ENCODE results near the gene PHF12. TPM values are rescaled to one million over a fixed set of nuclear protein-coding genes. Genes with fewer than 3 reads are reported as not detected.

The PHF12 gene
- total and polyA plus RNA-seq, 2 of the 13 experiments (the other 11 are each of a cell fraction or from before 2014, with no cell fraction given): 9.8 to 17.1 TPM

DNA sequence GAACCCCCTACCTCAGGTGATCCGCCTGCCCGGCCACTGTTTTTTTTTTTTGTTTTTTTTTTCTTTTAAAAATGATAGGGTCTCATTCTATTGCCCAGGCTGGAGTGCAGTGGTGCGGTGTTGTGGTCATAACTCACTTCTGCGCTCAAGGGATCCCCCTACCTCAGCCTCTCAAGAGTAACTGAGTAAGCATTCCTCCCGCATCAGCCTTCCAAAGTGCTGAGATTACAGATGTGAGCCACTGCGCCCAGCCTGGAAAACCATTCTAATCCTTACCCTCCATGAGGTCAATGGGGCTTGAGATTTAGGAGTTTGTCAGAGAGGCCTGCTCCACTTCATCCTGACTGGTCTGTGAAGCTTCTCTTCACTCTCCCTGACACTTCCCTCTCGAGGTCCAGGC is 84.0 kb downstream of the PHF12 start:
- DNase-seq (ENCODE audit: low spot score) (no peak), FAIRE-seq (no peak), ATAC-seq (no peak)
- peak overlapping the region; percentile 19 for H2AFZ ChIP-seq (ENCODE audit: low read length)
- TF ChIP-seq CHD4 (IDR thresholded peaks at IDR 0.05; ENCODE audit: borderline replicate concordance, low read length): no peak
- no peak for TF ChIP-seq SMARCE1 (IDR thresholded peaks at IDR 0.05; ENCODE audit: borderline replicate concordance)
- TF ChIP-seq GTF2F1 (IDR thresholded peaks at IDR 0.05; ENCODE audit: low read length): no peak
- TF ChIP-seq, protein P1, sequence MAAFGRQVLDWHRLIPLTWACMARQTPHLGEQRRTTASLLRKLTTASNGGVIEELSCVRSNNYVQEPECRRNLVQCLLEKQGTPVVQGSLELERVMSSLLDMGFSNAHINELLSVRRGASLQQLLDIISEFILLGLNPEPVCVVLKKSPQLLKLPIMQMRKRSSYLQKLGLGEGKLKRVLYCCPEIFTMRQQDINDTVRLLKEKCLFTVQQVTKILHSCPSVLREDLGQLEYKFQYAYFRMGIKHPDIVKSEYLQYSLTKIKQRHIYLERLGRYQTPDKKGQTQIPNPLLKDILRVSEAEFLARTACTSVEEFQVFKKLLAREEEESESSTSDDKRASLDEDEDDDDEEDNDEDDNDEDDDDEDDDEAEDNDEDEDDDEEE (CRISPR knock-in tag; IDR thresholded peaks at IDR 0.05): no peak
- TF ChIP-seq CC2D1A (CRISPR knock-in tag; IDR thresholded peaks at IDR 0.05): no peak
- no peak for TF ChIP-seq ZNF703 (CRISPR knock-in tag; IDR thresholded peaks at IDR 0.05; ENCODE audit: borderline replicate concordance)
- no peak for TF ChIP-seq HOXA7 (CRISPR knock-in tag; IDR thresholded peaks at IDR 0.05)
- no peak for TF ChIP-seq IRX3 (CRISPR knock-in tag; IDR thresholded peaks at IDR 0.05; ENCODE audit: borderline replicate concordance, low read depth)
- TF ChIP-seq ZNF652 (CRISPR knock-in tag; IDR thresholded peaks at IDR 0.05; ENCODE audit: borderline replicate concordance, low read depth): no peak
- TF ChIP-seq SMAD3 (CRISPR knock-in tag; IDR thresholded peaks at IDR 0.05): no peak
- TF ChIP-seq MTA1 (CRISPR knock-in tag; IDR thresholded peaks at IDR 0.05; ENCODE audit: borderline replicate concordance): no peak
- TF ChIP-seq ZNF790 (CRISPR knock-in tag; IDR thresholded peaks at IDR 0.05; ENCODE audit: borderline replicate concordance): no peak
- TF ChIP-seq, protein P2, sequence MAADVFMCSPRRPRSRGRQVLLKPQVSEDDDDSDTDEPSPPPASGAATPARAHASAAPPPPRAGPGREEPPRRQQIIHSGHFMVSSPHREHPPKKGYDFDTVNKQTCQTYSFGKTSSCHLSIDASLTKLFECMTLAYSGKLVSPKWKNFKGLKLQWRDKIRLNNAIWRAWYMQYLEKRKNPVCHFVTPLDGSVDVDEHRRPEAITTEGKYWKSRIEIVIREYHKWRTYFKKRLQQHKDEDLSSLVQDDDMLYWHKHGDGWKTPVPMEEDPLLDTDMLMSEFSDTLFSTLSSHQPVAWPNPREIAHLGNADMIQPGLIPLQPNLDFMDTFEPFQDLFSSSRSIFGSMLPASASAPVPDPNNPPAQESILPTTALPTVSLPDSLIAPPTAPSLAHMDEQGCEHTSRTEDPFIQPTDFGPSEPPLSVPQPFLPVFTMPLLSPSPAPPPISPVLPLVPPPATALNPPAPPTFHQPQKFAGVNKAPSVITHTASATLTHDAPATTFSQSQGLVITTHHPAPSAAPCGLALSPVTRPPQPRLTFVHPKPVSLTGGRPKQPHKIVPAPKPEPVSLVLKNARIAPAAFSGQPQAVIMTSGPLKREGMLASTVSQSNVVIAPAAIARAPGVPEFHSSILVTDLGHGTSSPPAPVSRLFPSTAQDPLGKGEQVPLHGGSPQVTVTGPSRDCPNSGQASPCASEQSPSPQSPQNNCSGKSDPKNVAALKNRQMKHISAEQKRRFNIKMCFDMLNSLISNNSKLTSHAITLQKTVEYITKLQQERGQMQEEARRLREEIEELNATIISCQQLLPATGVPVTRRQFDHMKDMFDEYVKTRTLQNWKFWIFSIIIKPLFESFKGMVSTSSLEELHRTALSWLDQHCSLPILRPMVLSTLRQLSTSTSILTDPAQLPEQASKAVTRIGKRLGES (CRISPR knock-in tag; IDR thresholded peaks at IDR 0.05; ENCODE audit: borderline replicate concordance): no peak
- no peak for TF ChIP-seq ZNF274 (CRISPR knock-in tag; IDR thresholded peaks at IDR 0.05)
- TF ChIP-seq MXI1 (IDR thresholded peaks at IDR 0.05; ENCODE audit: borderline replicate concordance, low read depth, low read length): no peak
- TF ChIP-seq MYNN (CRISPR knock-in tag; IDR thresholded peaks at IDR 0.05; ENCODE audit: low read depth): no peak
- TF ChIP-seq ZNF883 (CRISPR knock-in tag; IDR thresholded peaks at IDR 0.05; ENCODE audit: not compliant biosample characterization): no peak
- no peak for TF ChIP-seq ZNF550 (CRISPR knock-in tag; IDR thresholded peaks at IDR 0.05; ENCODE audit: borderline replicate concordance)
- CTCF ChIA-PET (ENCODE audit: low intra/inter-chr PET ratio, low total read pairs): no interaction called here
- peaks cover 33% of the 10 kb centered on the region for H3K4me1 ChIP-seq (ENCODE audit: insufficient read depth, low read length)
- intact Hi-C loops (cut with micrococcal nuclease; ENCODE audit: unreplicated experiment): no loop called here
- no peak overlapping the region for H3K4me3 ChIP-seq (replicated peaks in 1 of 3; ENCODE audit: insufficient read depth in 1 of 3, low read depth in 2 of 3, low read length in 3 of 3)
- WGBS (ENCODE audit: low lambda C conversion rate): 79% methylated on average over 7 of the region's 7 CpGs
- H3K27ac ChIP-seq (ENCODE audit: extremely low read length, insufficient read depth, low read length): no peak overlapping the region
- no peaks in the 10 kb centered on the region for H3K27me3 ChIP-seq (ENCODE audit: control insufficient read depth in 1 of 2, insufficient read depth in 2 of 2, low read length in 2 of 2)
- BruUV-seq (replicated peaks): no TSS peak
- in situ Hi-C loops (cut with HindIII; ENCODE audit: extremely low pct_ligation_motif_present, low pct_unique_long_range_greater_than_20kb): no loop called here
- H3K36me3 ChIP-seq (replicated peaks in 1 of 2; ENCODE audit: control insufficient read depth in 1 of 2, insufficient read depth in 2 of 2, low read length in 2 of 2): no peaks in the 10 kb centered on the region
- no peaks in the 10 kb centered on the region for H4K20me1 ChIP-seq (ENCODE audit: insufficient read depth, low read length)
- POLR2A ChIA-PET: no interaction called here
- no peaks in the 10 kb centered on the region for H3K9me3 ChIP-seq (ENCODE audit: low read length)
- H3K79me2 ChIP-seq (ENCODE audit: insufficient read depth, low read length): no peaks in the 10 kb centered on the region
- no peak overlapping the region for H3K4me2 ChIP-seq (ENCODE audit: low read depth, low read length)
- H3K9ac ChIP-seq (ENCODE audit: insufficient read depth, low read depth, low read length): no peak overlapping the region
